ENCODE data around the gene METTL23.

DNA sequence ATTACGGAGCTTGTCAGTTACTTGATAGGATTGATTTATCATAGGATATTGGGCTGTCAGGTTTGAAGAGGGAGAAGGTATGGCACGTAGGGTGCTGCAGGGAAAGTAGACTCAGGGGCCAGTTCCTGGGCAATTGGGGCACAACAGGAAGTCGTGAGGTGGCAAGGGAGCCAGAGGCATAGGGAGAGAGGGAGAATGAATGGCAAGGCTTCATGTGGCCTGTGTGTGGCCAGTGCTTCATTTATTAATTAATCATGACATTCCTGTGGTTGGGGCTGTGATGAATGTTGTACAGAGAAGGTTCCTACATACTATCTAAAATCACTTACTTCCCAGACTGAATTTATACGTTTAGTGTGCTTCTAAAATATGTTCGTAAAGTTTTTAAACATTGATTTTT, 30.6 kb downstream of the METTL23 start:
- TF ChIP-seq, protein P1, sequence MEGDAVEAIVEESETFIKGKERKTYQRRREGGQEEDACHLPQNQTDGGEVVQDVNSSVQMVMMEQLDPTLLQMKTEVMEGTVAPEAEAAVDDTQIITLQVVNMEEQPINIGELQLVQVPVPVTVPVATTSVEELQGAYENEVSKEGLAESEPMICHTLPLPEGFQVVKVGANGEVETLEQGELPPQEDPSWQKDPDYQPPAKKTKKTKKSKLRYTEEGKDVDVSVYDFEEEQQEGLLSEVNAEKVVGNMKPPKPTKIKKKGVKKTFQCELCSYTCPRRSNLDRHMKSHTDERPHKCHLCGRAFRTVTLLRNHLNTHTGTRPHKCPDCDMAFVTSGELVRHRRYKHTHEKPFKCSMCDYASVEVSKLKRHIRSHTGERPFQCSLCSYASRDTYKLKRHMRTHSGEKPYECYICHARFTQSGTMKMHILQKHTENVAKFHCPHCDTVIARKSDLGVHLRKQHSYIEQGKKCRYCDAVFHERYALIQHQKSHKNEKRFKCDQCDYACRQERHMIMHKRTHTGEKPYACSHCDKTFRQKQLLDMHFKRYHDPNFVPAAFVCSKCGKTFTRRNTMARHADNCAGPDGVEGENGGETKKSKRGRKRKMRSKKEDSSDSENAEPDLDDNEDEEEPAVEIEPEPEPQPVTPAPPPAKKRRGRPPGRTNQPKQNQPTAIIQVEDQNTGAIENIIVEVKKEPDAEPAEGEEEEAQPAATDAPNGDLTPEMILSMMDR (IDR thresholded peaks at IDR 0.05; ENCODE audit: low read length): no peak
- no peak for TF ChIP-seq EZH2 (IDR thresholded peaks at IDR 0.05; ENCODE audit: borderline replicate concordance, low read length)
